Natural killer cell (primary cell): ENCODE data around the gene SLAMF9. TPM values are rescaled to one million over a fixed set of nuclear protein-coding genes. Genes with fewer than 3 reads are reported as not detected.

Experiments used
- ATAC-seq, 3 donors: fragments of 150-1000 bp in 2 of 3; fragments of 200-7000 bp in 1 of 3; cut with Tn5 transposase; 1 replicate in 1 of 3; 2 replicates in 2 of 3; pipeline ENCODE4 v1.10.0; 2021; ENCODE audit warnings: mild to moderate bottlenecking in 2 of 3, moderate library complexity in 2 of 3
- DNase-seq, 2 donors: peaks; one replicate each; pipeline versions ENCODE4 v3.0.0 to v3.0.0-alpha.2; 2013 to 2021; ENCODE audit warnings: mixed read lengths in 1 of 2
- H3K27ac ChIP-seq: one replicate; pipeline ENCODE4 v1.5.1; 2013; ENCODE audit warnings: mild to moderate bottlenecking, low read length
- H3K27me3 ChIP-seq: one replicate; pipeline ENCODE4 v1.6.1; 2013; ENCODE audit warnings: low read length; ENCODE audit not compliant: control insufficient read depth, insufficient read depth
- H3K36me3 ChIP-seq: one replicate; pipeline ENCODE4 v1.6.1; 2013; ENCODE audit warnings: low read length; ENCODE audit not compliant: control insufficient read depth, insufficient read depth
- H3K4me1 ChIP-seq: one replicate; pipeline ENCODE4 v1.6.1; 2013; ENCODE audit warnings: low read length; ENCODE audit not compliant: control insufficient read depth, insufficient read depth
- H3K4me3 ChIP-seq: one replicate; pipeline ENCODE4 v1.5.1; 2013; ENCODE audit warnings: low read length
- H3K9me3 ChIP-seq: one replicate; pipeline ENCODE4 v1.6.1; 2013; ENCODE audit warnings: low read length; ENCODE audit not compliant: control insufficient read depth, insufficient read depth
- H3K27ac Mint-ChIP-seq, 2 donors: one replicate each; pipeline ENCODE4 v1.8.0; 2022; ENCODE audit warnings: mild to moderate bottlenecking in 2 of 2, mixed read lengths in 2 of 2, moderate library complexity in 1 of 2
- H3K27me3 Mint-ChIP-seq, 2 donors: one replicate each; pipeline ENCODE4 v1.8.0; 2022; ENCODE audit warnings: low read depth in 2 of 2, mixed read lengths in 2 of 2
- H3K36me3 Mint-ChIP-seq: one replicate; pipeline ENCODE4 v1.8.0; 2022; ENCODE audit warnings: mixed read lengths
- H3K4me1 Mint-ChIP-seq, 2 donors: one replicate each; pipeline ENCODE4 v1.8.0; 2022; ENCODE audit warnings: mixed read lengths in 2 of 2
- H3K4me3 Mint-ChIP-seq: one replicate; pipeline ENCODE4 v1.8.0; 2022; ENCODE audit warnings: mild to moderate bottlenecking, moderate library complexity, mixed read lengths
- H3K9me3 Mint-ChIP-seq, 2 donors: one replicate each; pipeline ENCODE4 v1.8.0; 2022; ENCODE audit warnings: mixed read lengths in 2 of 2
- CTCF ChIP-seq: fragments of 200-600 bp; IDR thresholded peaks from one replicate; pipeline ENCODE4 v1.8.0; 2022; ENCODE audit warnings: antibody characterized with exemption
- WGBS: methylation state at CpG from one replicate; pipeline ENCODE4 v1.1.7; 2013; ENCODE audit warnings: missing lambda C conversion rate; ENCODE audit not compliant: insufficient coverage; 5-methylcytosine and 5-hydroxymethylcytosine counted together
- intact Hi-C: fragments of 100-400 bp; cut with micrococcal nuclease; formaldehyde crosslinking; loops from one replicate; pipeline ENCODE4 v1.14.2; 2022
- total RNA-seq, 4 donors: library from RNA; stranded (reverse); fragments of 120-200 nt in 1 of 4; gene quantifications; one replicate each; pipeline versions ENCODE4 v1.2.3 to v1.2.4, GENCODE V29; 2013 to 2022

The SLAMF9 gene
- total RNA-seq, 3 donors from 2014 or later (not counting 1 experiment from before 2014, with no cell fraction given) = not detected

GRCh38 chr1:159931101-159931794 is 22.8 kb downstream of the SLAMF9 start:
- H3K27ac Mint-ChIP-seq = no peak overlapping the region
- Histone ChIP-seq H3K4me1 (peaks cover 5% of the 10 kb centered on the region), H3K27me3 (no peaks in the 10 kb centered on the region), H3K9me3 (no peaks in the 10 kb centered on the region), H3K36me3 (no peaks in the 10 kb centered on the region), H3K27ac (no peak overlapping the region), H3K4me3 (no peak overlapping the region)
- H3K4me3 Mint-ChIP-seq = no peak overlapping the region
- DNase-seq (no peak), ATAC-seq (no peak)
- no peaks in the 10 kb centered on the region for H3K9me3 Mint-ChIP-seq
- peaks cover 4 to 10% of the 10 kb centered on the region in 2 donors for H3K4me1 Mint-ChIP-seq
- H3K36me3 Mint-ChIP-seq = no peaks in the 10 kb centered on the region
- 90% methylated on average over 13 of the region's 13 CpGs for WGBS
- intact Hi-C loops = loop anchor here (10.0 kb wide), 1 partner anchor 444 kb away; no protein-coding TSS in a partner anchor
- H3K27me3 Mint-ChIP-seq = peaks cover 10 to 18% of the 10 kb centered on the region in 2 donors
- TF ChIP-seq CTCF = no peak

DNA sequence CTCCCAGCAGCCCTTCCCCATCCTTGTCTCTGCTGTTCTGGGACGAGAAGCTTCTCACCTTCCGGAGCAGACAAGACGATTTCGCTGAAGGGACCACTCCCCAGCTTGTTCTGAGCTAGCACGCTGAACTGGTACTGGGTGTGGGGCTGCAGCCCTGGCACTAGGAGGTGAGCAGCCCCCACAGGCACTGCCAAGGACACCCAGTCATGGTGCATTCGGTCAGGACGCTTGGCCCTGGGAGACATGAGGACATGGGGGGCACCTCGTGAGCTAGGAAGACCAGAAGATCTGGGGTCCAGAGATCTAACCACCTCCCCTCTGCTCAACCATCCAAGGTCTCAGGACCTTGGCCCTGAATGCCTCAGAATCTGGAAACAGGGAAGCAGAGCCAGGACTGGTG is 23.4 kb downstream of the SLAMF9 start:
- H3K27ac ChIP-seq = no peak overlapping the region
- intact Hi-C loops = loop anchor here (10.0 kb wide), 1 partner anchor 444 kb away; no protein-coding TSS in a partner anchor
- no peaks in the 10 kb centered on the region for H3K27me3 ChIP-seq
- Mint-ChIP-seq H3K27ac (no peak overlapping the region), H3K36me3 (no peaks in the 10 kb centered on the region), H3K9me3 (no peaks in the 10 kb centered on the region), H3K27me3 (peaks cover 10 to 15% of the 10 kb centered on the region in 2 donors), H3K4me3 (no peak overlapping the region), H3K4me1 (peaks cover 10 to 14% of the 10 kb centered on the region in 2 donors)
- H3K4me3 ChIP-seq = no peak overlapping the region
- TF ChIP-seq CTCF = no peak
- 95% methylated on average over 8 of the region's 8 CpGs for WGBS
- no peaks in the 10 kb centered on the region for H3K9me3 ChIP-seq
- H3K4me1 ChIP-seq = peaks cover 8% of the 10 kb centered on the region
- DNase-seq (no peak), ATAC-seq (no peak)
- H3K36me3 ChIP-seq = no peaks in the 10 kb centered on the region

GRCh38 chr1:159930216-159930615 is 23.8 kb downstream of the SLAMF9 start:
- Mint-ChIP-seq H3K27ac (no peak overlapping the region), H3K36me3 (no peaks in the 10 kb centered on the region), H3K27me3 (peaks cover 6 to 11% of the 10 kb centered on the region in 2 donors), H3K4me1 (peaks cover 14 to 19% of the 10 kb centered on the region in 2 donors), H3K4me3 (no peak overlapping the region), H3K9me3 (no peaks in the 10 kb centered on the region)
- Histone ChIP-seq H3K36me3 (no peaks in the 10 kb centered on the region), H3K27me3 (no peaks in the 10 kb centered on the region), H3K27ac (no peak overlapping the region), H3K9me3 (no peaks in the 10 kb centered on the region), H3K4me1 (peaks cover 10% of the 10 kb centered on the region), H3K4me3 (no peak overlapping the region)
- intact Hi-C loops = loop anchor here (10.0 kb wide), 1 partner anchor 445 kb away; no protein-coding TSS in a partner anchor
- no peak for ATAC-seq
- DNase-seq = no peak
- WGBS = 93% methylated on average over 11 of the region's 11 CpGs
- no peak for TF ChIP-seq CTCF
